Bone marrow (tissue), 2 donors: ENCODE data around the gene PIK3R2.
"Not testable (repeated sequence)": the region's sequence is repeated elsewhere in the genome, so short reads cannot be mapped to it uniquely, and the experiment has no call there.

Experiments
- DNase-seq, 2 donors: peaks; one replicate each; lab custom pipeline; 2025; lab: John Stamatoyannopoulos, UW

Gene PIK3R2

DNA sequence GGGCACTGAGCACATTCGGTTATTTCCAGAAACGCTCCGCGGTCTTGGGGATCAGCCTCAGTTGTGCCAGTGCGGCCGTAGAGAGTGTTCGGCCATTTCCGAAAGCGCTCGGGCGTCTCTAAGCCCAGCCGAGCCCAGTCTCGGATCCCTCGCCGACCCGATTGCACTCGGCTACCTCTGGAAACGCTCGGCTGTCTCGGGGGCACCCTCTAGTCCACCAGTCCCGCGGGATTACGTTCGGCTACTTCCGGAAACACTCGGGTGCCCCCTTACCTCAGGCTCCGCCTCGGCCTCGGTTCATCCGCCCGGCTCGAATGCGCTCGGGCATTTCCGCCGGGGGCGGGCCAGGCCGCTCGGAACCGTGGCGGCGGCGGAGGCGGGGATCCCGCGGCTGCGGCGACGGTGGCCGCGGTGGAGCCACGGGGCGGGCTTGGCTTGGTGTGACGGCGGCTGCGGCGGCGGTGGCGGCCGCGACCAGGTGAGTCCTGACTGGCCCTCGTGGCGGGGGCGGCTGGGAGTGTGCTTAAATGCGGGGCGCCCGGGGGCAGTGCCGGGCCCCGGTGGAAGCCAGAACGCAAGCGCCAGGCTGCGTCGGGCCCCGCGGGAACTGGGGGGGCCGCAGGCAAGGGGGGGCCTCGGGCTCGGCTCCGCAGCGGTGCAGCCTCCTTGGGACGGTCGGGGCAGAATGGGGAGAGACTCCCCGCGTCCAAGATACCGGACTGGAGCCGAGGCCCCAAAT, at the start of gene PIK3R2:
Gene PIK3R2 (plus strand): TSS at position 347 of the 739 bp plus-strand sequence. CDS start 2,717 bp downstream, outside the sequence.
- peak; percentile 95 to 96 for DNase-seq

DNA sequence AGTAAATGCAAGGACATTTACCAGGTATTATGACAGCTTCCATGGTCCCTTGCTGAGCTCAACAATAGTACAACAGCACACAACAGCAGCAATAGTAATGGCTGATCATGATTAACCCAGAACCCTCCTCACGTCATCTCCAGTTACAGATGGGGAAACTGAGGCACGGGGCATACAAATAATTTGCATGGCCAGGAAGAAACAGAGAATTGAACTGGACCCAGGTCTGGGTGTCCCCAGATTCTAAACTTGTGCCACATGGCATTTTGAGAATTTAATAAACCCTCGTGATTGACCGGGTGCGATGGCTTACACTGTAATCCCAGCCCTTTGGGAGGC, 48.2 kb upstream of the PIK3R2 start:
- no peak for DNase-seq

GRCh38 chr19:18105259-18105658, 47.7 kb upstream of the PIK3R2 start:
- not testable (repeated sequence) for DNase-seq

DNA sequence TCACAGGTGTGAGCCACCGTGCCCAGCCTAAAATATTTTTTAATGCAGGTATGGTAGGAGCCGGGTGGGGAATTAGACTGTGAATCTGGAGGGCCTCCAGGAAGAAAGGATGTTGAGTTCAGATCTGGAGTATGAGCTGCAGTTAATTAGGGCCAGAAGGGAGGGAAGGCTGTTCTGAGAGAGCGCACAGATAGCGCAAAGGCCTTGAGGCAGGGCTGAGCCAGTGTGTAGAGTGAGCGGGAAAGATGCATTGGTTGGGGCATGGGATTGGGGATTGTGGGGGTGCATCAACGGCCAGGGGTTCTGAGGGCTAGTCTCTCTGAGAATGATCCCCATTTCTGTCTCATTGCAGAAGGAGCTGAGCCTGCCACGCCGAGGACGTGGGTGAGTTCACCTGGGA, 45.7 kb upstream of the PIK3R2 start:
- no peak for DNase-seq

DNA sequence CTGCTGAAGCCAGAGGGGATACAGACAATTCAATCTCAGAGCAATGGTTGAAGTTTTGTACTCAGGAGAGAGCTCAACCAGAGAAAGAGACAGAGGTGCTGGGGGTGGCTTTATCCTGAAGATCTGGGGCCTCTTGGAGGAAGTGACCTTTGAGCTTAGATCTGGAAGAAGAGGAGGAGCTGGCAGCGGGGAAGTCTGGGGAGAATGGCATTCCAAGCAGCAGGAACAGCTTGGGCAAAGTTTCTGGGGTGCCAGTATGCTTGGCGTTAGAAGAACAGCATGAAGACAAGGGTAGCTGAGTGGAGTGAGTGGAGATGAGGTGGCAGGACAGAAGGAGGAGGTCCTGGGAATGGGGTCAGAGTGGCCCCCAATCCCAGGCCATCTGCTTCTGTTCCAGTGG, 44.1 kb upstream of the PIK3R2 start:
- DNase-seq = no peak

- DNase-seq = no peak
Observed at GRCh38 chr19:18109341-18109732, 43.6 kb upstream of the PIK3R2 start.

- DNase-seq = peak in 1 of 2 donors; percentile 40
Observed at GRCh38 chr19:18109733-18110608, 43.0 kb upstream of the PIK3R2 start.

GRCh38 chr19:18110609-18111232, 42.2 kb upstream of the PIK3R2 start:
- DNase-seq = no peak

- peak; percentile 61 to 65 for DNase-seq
Observed at GRCh38 chr19:18112989-18113478, 39.9 kb upstream of the PIK3R2 start.

GRCh38 chr19:18113827-18114226, 39.1 kb upstream of the PIK3R2 start:
- no peak for DNase-seq

GRCh38 chr19:18114483-18114882, 38.5 kb upstream of the PIK3R2 start:
- DNase-seq = no peak

- DNase-seq = no peak
Observed at GRCh38 chr19:18117364-18117691, 35.6 kb upstream of the PIK3R2 start.

- DNase-seq = peak; percentile 66 to 88
Observed at GRCh38 chr19:18117692-18118378, 35.1 kb upstream of the PIK3R2 start.

DNA sequence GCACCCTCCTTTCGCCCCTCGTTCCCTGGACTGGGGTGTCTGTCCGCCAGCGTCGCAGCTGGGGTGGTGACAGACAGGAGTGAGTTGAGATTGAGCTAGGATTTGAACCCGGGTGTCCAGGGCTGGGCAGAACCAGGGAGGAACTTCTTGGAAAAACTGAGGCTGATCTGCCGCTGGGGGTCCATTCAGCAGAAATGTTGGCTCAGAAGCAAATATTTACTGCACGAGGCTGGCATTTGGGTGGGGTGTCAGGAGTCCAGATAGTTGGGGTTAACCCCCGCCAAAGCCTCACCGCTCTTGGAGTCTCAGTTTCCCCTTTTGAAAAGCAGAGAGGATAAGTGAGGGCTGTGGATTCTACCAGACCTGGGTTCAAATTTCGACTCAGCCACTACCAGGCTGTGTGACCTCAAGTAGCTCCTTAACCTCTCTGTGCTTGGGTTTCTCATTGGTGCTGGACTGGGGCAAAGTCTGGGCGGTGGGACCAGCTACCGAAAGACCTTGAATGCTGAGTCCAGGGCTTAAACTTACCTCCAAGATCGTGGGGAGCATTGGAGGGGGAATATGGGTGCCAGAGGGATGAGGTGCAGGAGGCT, 34.4 kb upstream of the PIK3R2 start:
- DNase-seq = no peak

DNA sequence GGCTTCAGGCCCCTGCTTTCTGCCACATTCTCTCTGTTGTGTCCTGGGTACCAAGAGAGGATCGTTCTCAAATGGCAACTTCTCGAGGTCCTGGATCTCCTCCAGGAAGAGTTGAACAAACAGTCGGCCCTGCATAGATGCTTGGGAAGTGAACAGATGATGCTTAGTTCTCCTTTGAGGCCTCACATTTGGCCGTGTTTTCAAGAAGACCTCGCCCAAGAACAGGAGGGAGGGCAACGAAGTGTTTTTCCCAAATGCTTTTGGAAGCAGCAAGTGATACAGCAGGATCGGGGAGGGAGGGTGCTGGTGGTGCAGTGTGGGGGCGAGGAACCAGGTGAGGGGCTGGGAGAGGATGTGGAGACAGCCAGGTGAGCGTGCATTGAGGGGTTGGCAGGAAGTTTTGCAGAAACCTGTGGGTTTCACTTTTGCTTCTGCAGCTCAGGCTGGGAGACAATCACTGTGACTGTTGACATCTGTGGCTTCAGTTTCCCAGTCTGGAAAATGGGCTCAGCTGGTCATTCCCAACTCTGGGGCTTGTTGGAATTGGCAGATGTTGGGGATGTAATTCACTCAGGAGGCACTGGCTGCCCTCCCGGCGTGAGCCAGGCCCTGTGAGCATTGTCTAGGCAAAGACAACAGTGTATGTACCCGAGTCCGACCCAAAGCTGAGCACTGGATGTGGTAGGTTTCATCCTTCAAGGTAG, 33.8 kb upstream of the PIK3R2 start:
- no peak for DNase-seq

GRCh38 chr19:18119717-18120105, 33.3 kb upstream of the PIK3R2 start:
- no peak for DNase-seq

DNA sequence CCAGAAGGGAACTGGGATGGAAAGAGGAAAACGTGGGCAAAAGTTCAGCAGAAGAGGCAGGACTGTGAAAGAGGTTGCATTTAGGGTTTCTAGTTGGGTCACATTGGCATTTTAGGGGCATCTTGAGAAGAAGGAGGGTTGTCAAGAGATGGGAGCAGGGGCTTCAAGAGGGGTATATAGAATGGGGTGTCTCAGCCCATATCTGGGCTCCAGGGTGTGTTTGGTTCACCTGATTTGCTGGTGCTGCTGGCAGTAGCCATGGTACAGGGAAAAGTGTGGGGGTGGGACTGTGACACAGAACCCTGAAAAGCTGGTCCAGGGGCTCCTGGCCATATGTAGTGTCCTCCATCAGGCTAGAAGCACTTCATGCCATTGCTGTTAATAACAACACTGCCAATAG, 32.8 kb upstream of the PIK3R2 start:
- no peak for DNase-seq

DNA sequence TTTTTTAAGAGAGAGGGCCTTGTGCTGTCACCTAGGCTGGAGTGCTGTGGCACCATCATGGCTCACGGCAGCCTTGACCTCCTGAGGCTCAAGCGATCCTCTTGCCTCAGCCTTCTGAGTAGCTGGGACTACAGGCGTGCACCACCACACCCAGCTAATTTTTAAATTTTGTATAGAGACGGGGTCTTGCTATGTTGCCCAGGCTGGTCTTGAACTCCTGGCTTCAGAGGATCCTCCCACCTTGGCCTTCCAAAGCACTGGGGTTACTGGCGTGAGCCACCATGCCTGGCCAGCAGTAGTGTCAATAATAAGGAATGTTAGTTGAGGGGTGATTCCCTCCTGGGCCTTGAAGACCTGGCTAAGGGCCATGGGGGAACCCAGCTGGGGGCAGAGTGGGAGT, 31.8 kb upstream of the PIK3R2 start:
- no peak for DNase-seq

GRCh38 chr19:18122424-18122823, 30.5 kb upstream of the PIK3R2 start:
- DNase-seq = no peak

DNA sequence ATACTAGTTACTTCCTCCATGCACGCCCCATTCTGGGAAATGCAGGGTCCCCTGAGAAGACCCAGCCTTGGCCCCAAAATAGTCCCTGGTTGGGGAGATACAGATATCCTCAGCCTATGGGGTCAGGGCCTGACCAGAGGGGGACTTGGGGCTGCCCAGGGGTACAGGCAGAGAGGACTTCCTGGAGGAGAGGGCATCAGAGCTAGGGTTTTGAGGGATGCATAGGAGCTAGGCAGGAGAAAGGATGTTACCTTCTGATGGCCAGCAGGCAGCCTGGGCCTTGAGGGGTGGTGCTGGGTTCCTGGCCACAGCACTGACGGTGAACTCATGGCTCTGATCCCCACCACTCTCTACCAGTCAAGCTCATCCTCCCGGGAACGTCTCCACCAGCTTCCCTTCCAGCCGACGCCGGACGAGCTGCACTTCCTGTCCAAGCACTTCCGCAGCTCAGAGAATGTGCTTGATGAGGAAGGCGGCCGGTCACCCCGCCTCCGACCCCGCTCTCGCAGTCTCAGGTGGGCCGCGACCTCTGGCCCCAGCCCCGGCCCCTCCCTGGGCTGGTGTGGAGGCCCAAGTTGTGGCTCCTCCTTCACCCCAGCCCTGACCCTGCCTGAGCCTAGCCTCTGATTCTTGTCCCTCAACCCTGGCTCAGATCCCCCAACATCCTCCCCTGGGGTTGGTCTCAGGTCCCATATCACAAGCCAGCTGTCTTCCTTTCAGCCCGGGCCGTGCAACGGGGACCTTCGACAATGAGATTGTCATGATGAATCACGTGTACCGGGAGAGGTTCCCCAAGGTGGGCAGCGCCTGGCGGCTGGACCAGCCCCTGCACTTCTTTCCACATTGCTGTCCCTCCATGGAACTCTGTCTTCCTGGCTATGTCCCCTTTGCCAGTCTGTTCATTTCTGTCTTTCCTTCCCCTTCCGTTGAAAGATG, 29.8 kb upstream of the PIK3R2 start:
- no peak for DNase-seq
